Right lobe of liver (tissue), 6 donors: Measurements from ENCODE around the gene COL5A1. TPM values are rescaled to one million over a fixed set of nuclear protein-coding genes. Genes with fewer than 3 reads are reported as not detected.

Experiments
- ATAC-seq, 4 donors: fragments of 200-7000 bp; cut with Tn5 transposase; one replicate each; pipeline ENCODE4 v1.9.1; 2020; ENCODE audit warnings: mild to moderate bottlenecking in 4 of 4, moderate library complexity in 4 of 4
- DNase-seq, 3 donors: peaks; one replicate each; pipeline ENCODE4 v3.0.0-alpha.2; 2020
- H3K27ac ChIP-seq, 3 donors: fragments of 200-600 bp; one replicate each; pipeline ENCODE4 v1.8.0; 2022
- H3K27me3 ChIP-seq, 2 donors: fragments of 200-600 bp; one replicate each; pipeline ENCODE4 v1.8.0; 2022
- H3K36me3 ChIP-seq, 4 donors: fragments of 200-600 bp; sonication (generic) in 1 of 4; one replicate each; pipeline versions ENCODE4 v1.5.1 to v1.8.0; 2017 to 2022; ENCODE audit warnings: control low read depth in 1 of 4
- H3K4me1 ChIP-seq, 4 donors: fragments of 200-600 bp; sonication (generic) in 1 of 4; one replicate each; pipeline versions ENCODE4 v1.5.1 to v1.8.0; 2017 to 2022; ENCODE audit warnings: control low read depth in 1 of 4
- H3K4me3 ChIP-seq, 3 donors: fragments of 200-600 bp; one replicate each; pipeline ENCODE4 v1.8.0; 2022
- H3K9me3 ChIP-seq, 4 donors: fragments of 200-600 bp; sonication (generic) in 1 of 4; one replicate each; pipeline versions ENCODE4 v1.5.1 to v1.8.0; 2017 to 2022; ENCODE audit warnings: control low read depth in 1 of 4
- POLR2A ChIP-seq: fragments of 450-650 bp; IDR thresholded peaks from one replicate; pipeline ENCODE4 v1.6.1; 2017; ENCODE audit warnings: antibody characterized with exemption, mild to moderate bottlenecking
- WGBS: methylation state at CpG from one replicate; pipeline ENCODE4 v1.1.6; 2018; ENCODE audit warnings: low coverage, low lambda C conversion rate; ENCODE audit not compliant: insufficient coverage; ENCODE audit errors: missing lambda C conversion rate; 5-methylcytosine and 5-hydroxymethylcytosine counted together
- intact Hi-C, 2 donors: fragments of 100-400 bp; cut with DNase I; formaldehyde crosslinking; loops; one replicate each; pipeline versions ENCODE4 v1.11.2 to v1.14.1; 2022
- total RNA-seq, 6 experiments: library from RNA; depleted of rRNA in 2 of 6; stranded (reverse); fragments of >200 nt in 2 of 6; fragmentation: NEBNext Ultra II Directional in 3 of 6; extraction: Animal tissue kit (Norgen Biotek cat#: 25700) in 3 of 6; gene quantifications; one replicate each; pipeline versions ENCODE4 v1.1.0 to v1.2.4, GENCODE V29; 2016 to 2023
- TF ChIP-seq, protein P1 (sequence below), 4 donors: fragments of 200-600 bp in 3 of 4; fragments of 450-650 bp in 1 of 4; IDR thresholded peaks; one replicate each; pipeline versions ENCODE4 v1.5.1 to v1.8.0; 2016 to 2022; ENCODE audit warnings: antibody characterized with exemption in 4 of 4, mild to moderate bottlenecking in 2 of 4
- donor health status: DM: no; HTN: yes; CAD: no.
- donor health status: DM: no; HTN: no; CAD: no.
- donor health status: DM: no; HTN: no; CAD: no.
- donor health status: DM: no; HTN: yes; CAD: no.
- donor health status: DM: no; HTN: yes; CAD: no.

The COL5A1 gene
- total RNA-seq, 6 experiments from 2014 or later, result 1.5 to 17.0 (median 7.7) TPM

DNA sequence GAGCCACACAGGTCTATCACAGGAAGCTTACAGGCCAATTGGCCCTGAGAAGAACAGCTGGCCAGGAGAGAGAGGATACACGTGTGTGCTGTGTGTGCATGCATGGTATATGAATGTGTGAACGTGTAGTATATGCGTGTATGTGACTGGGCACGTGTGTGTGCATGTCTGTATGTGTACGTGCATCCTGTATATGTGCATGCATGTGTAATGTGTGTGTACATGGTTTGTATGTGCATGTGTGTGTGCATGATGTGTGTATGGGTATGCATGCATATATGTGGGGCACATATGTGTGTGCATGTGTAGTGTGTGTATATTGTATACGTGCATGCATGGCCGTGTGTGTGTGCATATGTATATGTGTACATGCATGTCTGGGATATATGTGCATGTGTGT, 182.0 kb downstream of the COL5A1 start:
- intact Hi-C loops, result no loop called here
- Histone ChIP-seq H3K27ac (no peak overlapping the region), H3K4me1 (no peaks in the 10 kb centered on the region), H3K9me3 (no peaks in the 10 kb centered on the region), H3K4me3 (no peak overlapping the region), H3K36me3 (no peaks in the 10 kb centered on the region), H3K27me3 (no peaks in the 10 kb centered on the region)
- DNase-seq (no peak), ATAC-seq (no peak)
- 68% methylated on average over 3 of the region's 7 CpGs for WGBS
- TF ChIP-seq, protein P1, sequence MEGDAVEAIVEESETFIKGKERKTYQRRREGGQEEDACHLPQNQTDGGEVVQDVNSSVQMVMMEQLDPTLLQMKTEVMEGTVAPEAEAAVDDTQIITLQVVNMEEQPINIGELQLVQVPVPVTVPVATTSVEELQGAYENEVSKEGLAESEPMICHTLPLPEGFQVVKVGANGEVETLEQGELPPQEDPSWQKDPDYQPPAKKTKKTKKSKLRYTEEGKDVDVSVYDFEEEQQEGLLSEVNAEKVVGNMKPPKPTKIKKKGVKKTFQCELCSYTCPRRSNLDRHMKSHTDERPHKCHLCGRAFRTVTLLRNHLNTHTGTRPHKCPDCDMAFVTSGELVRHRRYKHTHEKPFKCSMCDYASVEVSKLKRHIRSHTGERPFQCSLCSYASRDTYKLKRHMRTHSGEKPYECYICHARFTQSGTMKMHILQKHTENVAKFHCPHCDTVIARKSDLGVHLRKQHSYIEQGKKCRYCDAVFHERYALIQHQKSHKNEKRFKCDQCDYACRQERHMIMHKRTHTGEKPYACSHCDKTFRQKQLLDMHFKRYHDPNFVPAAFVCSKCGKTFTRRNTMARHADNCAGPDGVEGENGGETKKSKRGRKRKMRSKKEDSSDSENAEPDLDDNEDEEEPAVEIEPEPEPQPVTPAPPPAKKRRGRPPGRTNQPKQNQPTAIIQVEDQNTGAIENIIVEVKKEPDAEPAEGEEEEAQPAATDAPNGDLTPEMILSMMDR (IDR thresholded peaks at IDR 0.05), result no peak
- TF ChIP-seq POLR2A, result no peak

DNA sequence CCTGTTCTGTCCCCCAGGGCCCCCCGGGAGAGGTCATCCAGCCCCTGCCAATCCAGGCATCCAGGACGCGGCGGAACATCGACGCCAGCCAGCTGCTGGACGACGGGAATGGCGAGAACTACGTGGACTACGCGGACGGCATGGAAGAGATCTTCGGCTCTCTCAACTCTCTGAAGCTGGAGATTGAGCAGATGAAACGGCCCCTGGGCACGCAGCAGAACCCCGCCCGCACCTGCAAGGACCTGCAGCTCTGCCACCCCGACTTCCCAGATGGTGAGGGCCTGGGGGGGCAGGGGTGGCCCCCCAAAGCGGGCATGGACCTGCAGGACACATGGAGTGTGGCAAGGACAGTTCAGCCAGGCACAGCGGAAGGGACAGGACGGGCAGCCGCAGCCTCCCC, 183.0 kb downstream of the COL5A1 start:
- Histone ChIP-seq H3K27me3 (no peaks in the 10 kb centered on the region), H3K4me3 (no peak overlapping the region), H3K9me3 (no peaks in the 10 kb centered on the region), H3K36me3 (no peaks in the 10 kb centered on the region), H3K4me1 (no peaks in the 10 kb centered on the region), H3K27ac (no peak overlapping the region)
- no peak for TF ChIP-seq POLR2A
- no CpG with 5 or more reads among the region's 23 CpGs for WGBS
- intact Hi-C loops, result no loop called here
- no peak for ATAC-seq
- DNase-seq, result no peak

DNA sequence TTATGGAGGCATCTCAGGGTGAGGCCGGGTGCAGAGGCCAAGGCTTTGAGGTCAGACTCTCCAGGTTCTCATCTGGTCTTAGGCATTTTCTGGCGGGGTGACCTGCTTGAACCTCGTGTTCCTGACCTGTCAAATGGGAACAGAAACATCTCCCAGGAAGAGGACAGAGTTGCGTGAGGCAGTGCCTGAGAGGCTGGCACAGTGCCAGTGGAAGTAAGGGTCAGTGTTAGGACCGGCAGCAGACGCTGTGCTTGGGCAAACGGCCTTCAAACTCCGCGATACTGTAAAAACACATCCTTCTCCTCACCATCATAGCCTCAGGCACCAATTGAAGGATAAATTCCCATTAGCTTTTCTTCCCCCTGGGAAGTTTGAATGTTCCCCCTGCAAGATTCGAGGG, 183.4 kb downstream of the COL5A1 start:
- WGBS, result 39% methylated on average over 8 of the region's 10 CpGs
- ATAC-seq, result no peak
- intact Hi-C loops, result no loop called here

DNA sequence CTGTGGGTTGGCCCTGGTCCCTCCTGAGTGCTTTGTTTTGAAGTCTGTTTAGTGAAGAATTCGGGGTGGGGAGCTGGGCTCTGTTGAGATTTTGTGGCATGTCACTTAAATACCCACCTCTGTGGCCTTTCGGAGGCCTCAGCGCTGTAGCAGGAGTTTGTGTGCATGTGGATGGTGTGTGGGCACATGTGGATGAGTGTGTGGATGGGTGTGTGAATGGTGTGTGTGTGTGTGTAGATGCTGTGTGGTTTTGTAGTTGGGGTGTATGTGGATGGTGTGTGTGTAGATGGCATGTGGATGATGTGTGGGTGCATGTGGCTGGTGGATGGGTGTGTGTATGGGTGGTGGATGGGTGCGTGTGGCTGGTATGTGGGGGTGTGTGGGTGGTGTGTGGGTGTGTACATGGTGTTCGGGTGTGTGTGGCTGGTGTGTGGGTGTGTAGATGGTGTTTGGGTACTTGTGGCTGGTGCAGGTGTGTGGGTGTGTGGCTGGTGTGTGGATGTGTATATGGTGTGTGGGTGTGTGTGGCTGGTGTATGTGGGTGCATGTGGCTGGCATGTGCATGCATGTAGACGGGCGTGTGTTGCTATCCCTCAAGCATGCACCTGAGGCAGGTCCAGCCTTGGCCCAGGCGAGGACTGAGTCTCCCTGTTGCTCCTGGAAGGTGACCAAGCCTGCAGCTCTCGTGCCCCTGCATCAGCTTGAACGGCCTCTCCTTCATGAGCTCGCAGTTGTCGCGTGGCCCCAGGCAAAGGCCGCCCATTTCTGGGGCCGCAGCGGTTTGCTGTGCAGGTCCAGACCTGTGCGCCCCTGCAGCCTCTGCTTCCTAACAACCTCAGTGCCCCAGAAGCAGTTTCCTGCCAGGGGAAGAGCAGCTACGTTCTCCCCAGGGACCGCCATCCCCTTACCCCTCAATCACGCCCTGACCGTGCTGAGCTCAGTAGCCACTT, 185.0 kb downstream of the COL5A1 start:
- H3K27me3 ChIP-seq, result no peaks in the 10 kb centered on the region
- no peak for DNase-seq
- no peaks in the 10 kb centered on the region for H3K9me3 ChIP-seq
- no peaks in the 10 kb centered on the region for H3K36me3 ChIP-seq
- H3K4me1 ChIP-seq, result no peaks in the 10 kb centered on the region
- WGBS, result 75% methylated on average over 9 of the region's 21 CpGs
- ATAC-seq, result no peak
- TF ChIP-seq, protein P1 (IDR thresholded peaks at IDR 0.05), result no peak
- TF ChIP-seq POLR2A, result no peak
- H3K4me3 ChIP-seq, result no peak overlapping the region
- no peak overlapping the region for H3K27ac ChIP-seq
- intact Hi-C loops, result no loop called here

More for the DNA sequence above, 183.4 kb downstream of the COL5A1 start:
- TF ChIP-seq, protein P1 (IDR thresholded peaks at IDR 0.05), result no peak
- no peak for TF ChIP-seq POLR2A
- H3K4me1 ChIP-seq, result no peaks in the 10 kb centered on the region
- H3K27me3 ChIP-seq, result no peaks in the 10 kb centered on the region
- DNase-seq, result no peak
- H3K36me3 ChIP-seq, result no peaks in the 10 kb centered on the region
- no peak overlapping the region for H3K27ac ChIP-seq
- no peaks in the 10 kb centered on the region for H3K9me3 ChIP-seq
- no peak overlapping the region for H3K4me3 ChIP-seq

DNA sequence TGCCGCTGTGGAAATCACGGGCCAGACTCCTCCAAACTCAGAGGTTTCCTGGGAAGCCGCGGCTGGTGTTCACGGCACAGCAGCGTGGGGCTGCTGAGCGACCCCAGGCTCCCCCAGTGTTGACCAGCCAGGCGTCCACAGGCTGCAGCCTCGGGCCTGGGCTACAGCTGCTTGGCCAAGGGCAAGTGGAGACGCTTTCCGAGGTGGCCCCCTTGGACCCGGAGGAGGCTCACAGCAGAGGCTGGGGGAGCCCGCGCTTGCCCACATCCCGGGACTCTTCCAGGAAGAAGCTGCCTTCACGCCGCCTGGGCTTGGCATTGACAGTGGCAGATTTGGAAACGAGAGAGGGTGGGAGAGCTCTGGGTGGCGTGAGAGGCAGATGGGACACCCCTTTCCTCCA, 186.0 kb downstream of the COL5A1 start:
- no CpG with 5 or more reads among the region's 19 CpGs for WGBS
- no peak overlapping the region for H3K27ac ChIP-seq
- no peak for TF ChIP-seq POLR2A
- TF ChIP-seq, protein P1 (IDR thresholded peaks at IDR 0.05), result no peak

More for the DNA sequence above, 186.0 kb downstream of the COL5A1 start:
- Histone ChIP-seq H3K9me3 (no peaks in the 10 kb centered on the region), H3K4me3 (no peak overlapping the region), H3K4me1 (no peaks in the 10 kb centered on the region), H3K27me3 (no peaks in the 10 kb centered on the region), H3K36me3 (no peaks in the 10 kb centered on the region)
- no peak for DNase-seq
- ATAC-seq, result no peak
- intact Hi-C loops, result no loop called here
